ENCODE results near the gene PIK3C2G.

The PIK3C2G gene

DNA sequence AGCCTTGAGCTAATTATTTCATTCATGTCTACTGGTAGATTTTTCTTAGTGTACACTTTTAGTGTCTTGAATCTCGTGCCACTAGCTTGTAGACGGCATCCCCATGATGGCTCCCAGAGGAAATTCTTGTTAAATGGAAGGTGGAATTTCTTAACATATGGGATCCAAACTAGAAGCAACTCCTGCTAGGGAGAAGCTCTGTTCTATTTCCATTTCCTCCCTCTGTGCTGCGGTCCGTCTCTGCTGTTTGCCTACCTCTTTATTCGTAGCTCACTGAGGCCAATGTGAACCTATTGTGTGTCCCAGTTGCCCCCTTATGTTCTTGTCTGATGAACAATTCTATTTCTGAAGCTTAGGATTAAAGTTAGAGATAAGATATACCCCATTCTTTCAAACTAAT lies 588 bp downstream of the PIK3C2G start:
- H3K27me3 Mint-ChIP-seq: no peaks in the 10 kb centered on the region
- no peak overlapping the region for H3K4me3 Mint-ChIP-seq
- H3K27ac Mint-ChIP-seq: no peak overlapping the region
- no peaks in the 10 kb centered on the region for H3K36me3 Mint-ChIP-seq (ENCODE audit: low read depth)
- peaks cover 3% of the 10 kb centered on the region for H3K9me3 Mint-ChIP-seq
- H3K4me1 Mint-ChIP-seq (ENCODE audit: low read depth): no peaks in the 10 kb centered on the region

- H3K4me1 Mint-ChIP-seq (ENCODE audit: low read depth): no peaks in the 10 kb centered on the region
Measured at GRCh38 chr12:18262514-18262913, 1.2 kb downstream of the PIK3C2G start.

GRCh38 chr12:18264581-18265075 lies 3.3 kb downstream of the PIK3C2G start:
- H3K4me1 Mint-ChIP-seq (ENCODE audit: low read depth): no peaks in the 10 kb centered on the region
- H3K27me3 Mint-ChIP-seq: no peaks in the 10 kb centered on the region
- H3K36me3 Mint-ChIP-seq (ENCODE audit: low read depth): no peaks in the 10 kb centered on the region

More at GRCh38 chr12:18262514-18262913, 1.2 kb downstream of the PIK3C2G start:
- Mint-ChIP-seq H3K9me3 (no peaks in the 10 kb centered on the region), H3K4me3 (no peak overlapping the region), H3K27ac (no peak overlapping the region), H3K36me3 (ENCODE audit: low read depth) (no peaks in the 10 kb centered on the region), H3K27me3 (no peaks in the 10 kb centered on the region)

DNA sequence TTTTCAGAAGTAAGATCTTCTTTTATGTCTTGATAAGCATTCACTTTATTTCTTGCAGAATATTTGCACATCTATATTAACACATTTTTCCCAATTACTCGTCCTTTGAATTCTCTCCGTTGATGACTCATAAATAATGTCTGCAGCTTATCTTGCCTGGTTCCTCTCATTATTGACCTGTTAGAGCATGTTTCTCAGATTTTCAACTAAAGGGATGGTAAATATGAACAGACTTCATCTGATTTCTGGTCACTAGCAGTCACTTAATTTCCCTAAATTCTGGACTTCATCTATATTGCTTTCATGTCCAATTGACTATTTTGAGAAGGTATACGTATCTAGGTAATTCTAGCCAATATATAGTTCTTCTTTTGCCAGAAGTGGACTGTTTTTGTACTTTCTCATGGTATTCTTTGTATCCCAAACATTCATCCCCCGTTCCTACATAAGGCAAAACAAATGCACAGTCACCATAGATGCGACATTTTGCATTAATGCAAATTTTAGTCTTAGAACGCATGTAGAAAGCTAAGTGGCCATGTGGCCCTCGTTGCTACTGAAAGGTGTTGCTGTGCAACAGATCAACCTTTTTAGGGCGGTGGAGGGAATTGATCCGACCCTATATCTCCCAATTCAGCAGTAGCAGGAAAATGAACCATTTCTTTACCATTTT lies 6.2 kb downstream of the PIK3C2G start:
- Mint-ChIP-seq H3K9me3 (peaks cover under 1% of the 10 kb centered on the region), H3K4me3 (no peak overlapping the region), H3K36me3 (ENCODE audit: low read depth) (no peaks in the 10 kb centered on the region), H3K4me1 (ENCODE audit: low read depth) (no peaks in the 10 kb centered on the region), H3K27me3 (no peaks in the 10 kb centered on the region), H3K27ac (no peak overlapping the region)

More at GRCh38 chr12:18264581-18265075, 3.3 kb downstream of the PIK3C2G start:
- Mint-ChIP-seq H3K27ac (no peak overlapping the region), H3K9me3 (no peaks in the 10 kb centered on the region), H3K4me3 (no peak overlapping the region)

DNA sequence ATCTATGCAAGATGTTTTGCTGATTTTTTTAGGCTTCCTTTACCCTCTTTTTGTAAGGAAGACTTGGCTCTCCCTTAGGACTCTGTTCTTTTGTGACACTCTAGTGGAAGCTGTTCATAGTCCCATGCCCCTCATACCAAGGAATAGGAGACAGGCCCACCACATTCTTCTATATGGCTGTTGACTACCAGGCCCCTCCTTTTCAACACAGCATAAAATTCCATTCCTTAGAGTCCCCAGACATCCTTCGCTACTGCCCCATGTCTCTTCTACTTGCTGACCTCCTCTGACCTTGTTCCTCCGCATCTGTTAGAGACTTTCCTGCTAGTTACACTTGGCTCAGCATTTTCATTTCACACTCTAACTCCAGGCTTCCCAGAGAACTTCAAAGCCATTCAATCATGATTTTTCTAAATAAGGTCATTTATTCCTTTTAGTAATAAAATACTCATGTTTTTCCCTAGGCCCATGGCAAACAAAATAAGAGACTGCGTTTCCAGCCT lies 9.7 kb downstream of the PIK3C2G start:
- Mint-ChIP-seq H3K4me3 (no peak overlapping the region), H3K9me3 (peaks cover 4% of the 10 kb centered on the region), H3K36me3 (ENCODE audit: low read depth) (no peaks in the 10 kb centered on the region), H3K4me1 (ENCODE audit: low read depth) (no peaks in the 10 kb centered on the region), H3K27me3 (no peaks in the 10 kb centered on the region), H3K27ac (no peak overlapping the region)

DNA sequence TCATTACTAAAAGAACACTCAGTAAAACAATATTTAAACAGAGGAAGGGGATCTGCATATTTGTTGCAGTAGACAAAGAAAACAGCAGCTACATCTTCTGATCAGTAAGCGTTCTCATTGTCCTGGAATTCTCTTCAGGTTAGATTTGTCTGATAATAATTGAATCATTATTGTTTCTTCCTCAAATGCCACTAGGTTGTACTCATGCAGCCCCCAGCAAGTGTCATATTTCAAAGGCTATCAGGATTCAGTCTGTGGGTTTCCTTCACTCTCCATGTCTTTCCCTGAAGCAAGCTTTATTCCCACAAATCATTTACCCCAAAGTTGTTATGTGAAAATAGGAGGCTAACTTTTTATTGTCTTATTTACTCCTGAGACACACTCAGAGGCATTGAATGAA lies 14.7 kb downstream of the PIK3C2G start:
- no peak overlapping the region for H3K27ac Mint-ChIP-seq
- H3K4me1 Mint-ChIP-seq (ENCODE audit: low read depth): no peaks in the 10 kb centered on the region
- H3K4me3 Mint-ChIP-seq: no peak overlapping the region
- H3K9me3 Mint-ChIP-seq: peaks cover 13% of the 10 kb centered on the region
- H3K36me3 Mint-ChIP-seq (ENCODE audit: low read depth): no peaks in the 10 kb centered on the region
- H3K27me3 Mint-ChIP-seq: no peaks in the 10 kb centered on the region

DNA sequence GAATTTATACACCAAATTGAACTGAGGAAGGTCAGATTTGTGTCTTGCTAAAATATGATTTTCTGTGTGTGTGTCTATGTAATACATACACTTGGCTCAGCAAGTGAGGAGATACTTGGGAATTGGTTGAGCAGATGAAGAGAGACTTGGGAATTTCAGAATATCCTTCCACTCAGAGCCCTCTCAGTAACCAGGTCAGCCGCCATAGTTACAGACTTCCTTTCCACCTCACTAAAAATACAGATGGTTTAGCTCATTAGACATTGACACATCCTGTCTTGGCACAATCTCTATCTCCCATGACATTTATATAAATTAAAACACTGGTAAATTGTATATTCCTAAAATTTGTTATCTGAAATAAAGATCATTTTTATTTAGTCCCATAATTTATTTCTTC lies 15.9 kb downstream of the PIK3C2G start:
- Mint-ChIP-seq H3K4me1 (ENCODE audit: low read depth) (no peaks in the 10 kb centered on the region), H3K36me3 (ENCODE audit: low read depth) (no peaks in the 10 kb centered on the region), H3K9me3 (peaks cover 13% of the 10 kb centered on the region), H3K27me3 (no peaks in the 10 kb centered on the region), H3K27ac (no peak overlapping the region), H3K4me3 (no peak overlapping the region)

DNA sequence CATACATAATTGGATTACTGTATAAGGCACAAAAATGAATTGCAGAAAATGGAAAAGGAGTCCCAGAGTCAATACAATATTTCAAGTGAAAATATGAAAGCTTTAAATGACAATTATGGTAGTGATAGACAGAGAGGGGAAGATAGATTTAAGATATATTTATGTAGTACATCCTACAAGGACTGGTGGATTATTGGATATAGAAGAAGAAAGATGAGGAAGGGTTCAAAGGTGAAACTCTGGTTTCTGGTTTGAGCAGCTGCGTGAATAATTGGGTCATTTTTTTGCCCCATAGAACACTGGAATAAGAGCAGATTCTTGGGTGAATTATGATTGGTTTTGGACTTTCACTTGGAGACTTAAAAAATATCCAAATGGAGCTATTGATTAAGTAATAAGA lies 19.4 kb downstream of the PIK3C2G start:
- H3K36me3 Mint-ChIP-seq (ENCODE audit: low read depth): no peaks in the 10 kb centered on the region
- H3K27me3 Mint-ChIP-seq: no peaks in the 10 kb centered on the region
- H3K9me3 Mint-ChIP-seq: peaks cover 17% of the 10 kb centered on the region
- no peak overlapping the region for H3K27ac Mint-ChIP-seq
- H3K4me3 Mint-ChIP-seq: no peak overlapping the region
- H3K4me1 Mint-ChIP-seq (ENCODE audit: low read depth): no peaks in the 10 kb centered on the region

- Mint-ChIP-seq H3K4me1 (ENCODE audit: low read depth) (no peaks in the 10 kb centered on the region), H3K4me3 (no peak overlapping the region), H3K27ac (no peak overlapping the region), H3K9me3 (peaks cover 17% of the 10 kb centered on the region), H3K27me3 (no peaks in the 10 kb centered on the region), H3K36me3 (ENCODE audit: low read depth) (no peaks in the 10 kb centered on the region)
Measured at GRCh38 chr12:18281941-18282340, 20.6 kb downstream of the PIK3C2G start.

GRCh38 chr12:18283831-18284230 lies 22.5 kb downstream of the PIK3C2G start:
- H3K27ac Mint-ChIP-seq: no peak overlapping the region
- H3K36me3 Mint-ChIP-seq (ENCODE audit: low read depth): no peaks in the 10 kb centered on the region
- peaks cover 17% of the 10 kb centered on the region for H3K9me3 Mint-ChIP-seq
- no peak overlapping the region for H3K4me3 Mint-ChIP-seq
- no peaks in the 10 kb centered on the region for H3K27me3 Mint-ChIP-seq
- H3K4me1 Mint-ChIP-seq (ENCODE audit: low read depth): no peaks in the 10 kb centered on the region

- Mint-ChIP-seq H3K27me3 (no peaks in the 10 kb centered on the region), H3K4me1 (ENCODE audit: low read depth) (no peaks in the 10 kb centered on the region), H3K9me3 (peaks cover 17% of the 10 kb centered on the region), H3K4me3 (no peak overlapping the region), H3K36me3 (ENCODE audit: low read depth) (no peaks in the 10 kb centered on the region), H3K27ac (no peak overlapping the region)
Measured at GRCh38 chr12:18284386-18284785, 23.1 kb downstream of the PIK3C2G start.

DNA sequence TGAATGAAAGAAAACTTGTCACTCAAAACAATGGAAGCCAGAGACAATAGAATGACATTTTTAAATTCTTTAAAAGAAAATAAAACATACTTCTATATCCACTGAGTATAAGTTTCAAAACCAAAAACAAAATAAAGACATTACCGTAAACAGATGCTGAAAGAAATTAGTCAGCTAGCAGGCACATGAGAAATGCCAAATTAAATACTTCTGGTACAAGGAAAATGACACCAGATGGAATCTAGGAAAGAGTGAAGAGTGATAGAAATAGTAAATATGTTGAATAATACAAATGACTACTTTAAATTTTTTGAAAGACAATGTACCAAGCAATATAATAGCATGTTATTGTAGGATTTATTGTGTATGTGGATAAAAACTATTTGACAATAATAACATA lies 23.8 kb downstream of the PIK3C2G start:
- no peaks in the 10 kb centered on the region for H3K4me1 Mint-ChIP-seq (ENCODE audit: low read depth)
- H3K27me3 Mint-ChIP-seq: no peaks in the 10 kb centered on the region
- H3K9me3 Mint-ChIP-seq: peaks cover 17% of the 10 kb centered on the region
- no peaks in the 10 kb centered on the region for H3K36me3 Mint-ChIP-seq (ENCODE audit: low read depth)
- no peak overlapping the region for H3K4me3 Mint-ChIP-seq
- H3K27ac Mint-ChIP-seq: no peak overlapping the region

- Mint-ChIP-seq H3K4me3 (no peak overlapping the region), H3K4me1 (ENCODE audit: low read depth) (no peaks in the 10 kb centered on the region), H3K27ac (no peak overlapping the region), H3K36me3 (ENCODE audit: low read depth) (no peaks in the 10 kb centered on the region), H3K27me3 (no peaks in the 10 kb centered on the region), H3K9me3 (peaks cover 11% of the 10 kb centered on the region)
Measured at GRCh38 chr12:18290386-18290785, 29.1 kb downstream of the PIK3C2G start.

- no peaks in the 10 kb centered on the region for H3K36me3 Mint-ChIP-seq (ENCODE audit: low read depth)
- no peak overlapping the region for H3K4me3 Mint-ChIP-seq
- no peak overlapping the region for H3K27ac Mint-ChIP-seq
- H3K27me3 Mint-ChIP-seq: no peaks in the 10 kb centered on the region
- peaks cover 11% of the 10 kb centered on the region for H3K9me3 Mint-ChIP-seq
- no peaks in the 10 kb centered on the region for H3K4me1 Mint-ChIP-seq (ENCODE audit: low read depth)
Measured at GRCh38 chr12:18294889-18295288, 33.6 kb downstream of the PIK3C2G start.

DNA sequence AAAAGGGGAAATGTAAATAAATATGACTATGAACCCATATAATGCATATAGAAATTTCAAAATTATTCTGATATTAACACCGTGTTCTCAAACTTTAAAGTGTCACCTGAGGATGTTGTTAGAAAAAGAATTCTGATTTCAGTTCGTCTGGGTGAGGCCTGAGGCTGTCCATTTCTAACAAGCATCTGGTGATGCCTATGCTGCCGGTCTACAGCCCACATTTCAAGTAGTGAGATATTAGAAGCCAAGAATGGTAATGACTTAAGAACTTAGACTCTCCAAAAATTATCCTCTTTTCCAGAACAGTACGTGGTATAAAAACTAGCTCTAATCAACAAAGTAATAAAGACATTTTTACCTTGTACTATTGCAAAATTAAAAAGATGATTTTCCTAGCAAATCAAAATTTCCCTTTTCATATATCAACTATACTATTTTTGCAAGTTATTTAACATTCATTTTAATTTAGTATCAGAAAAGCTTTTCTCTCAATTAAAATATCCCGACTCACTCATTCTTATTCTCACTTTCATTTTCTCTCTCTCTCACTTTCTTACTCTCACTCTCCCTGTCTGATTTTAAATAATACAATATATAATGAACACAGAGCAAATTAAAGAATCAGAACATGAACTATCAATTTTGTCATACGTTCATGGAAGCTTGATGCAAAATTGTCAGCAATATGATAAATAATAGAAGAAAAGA lies 35.0 kb downstream of the PIK3C2G start:
- H3K27ac Mint-ChIP-seq: no peak overlapping the region
- no peaks in the 10 kb centered on the region for H3K27me3 Mint-ChIP-seq
- no peaks in the 10 kb centered on the region for H3K4me1 Mint-ChIP-seq (ENCODE audit: low read depth)
- H3K9me3 Mint-ChIP-seq: peaks cover 9% of the 10 kb centered on the region
- no peaks in the 10 kb centered on the region for H3K36me3 Mint-ChIP-seq (ENCODE audit: low read depth)
- H3K4me3 Mint-ChIP-seq: no peak overlapping the region

Measured in stimulated activated naive CD8-positive, alpha-beta T cell treated with anti-CD3 and anti-CD28 coated beads, Interleukin-15, Interleukin-2, amounts not matched to agents 100 ng/mL and 50 ng/mL, for 24 hours (primary cell).